ENCODE measurements around the gene NFKB1.

Gene NFKB1

DNA sequence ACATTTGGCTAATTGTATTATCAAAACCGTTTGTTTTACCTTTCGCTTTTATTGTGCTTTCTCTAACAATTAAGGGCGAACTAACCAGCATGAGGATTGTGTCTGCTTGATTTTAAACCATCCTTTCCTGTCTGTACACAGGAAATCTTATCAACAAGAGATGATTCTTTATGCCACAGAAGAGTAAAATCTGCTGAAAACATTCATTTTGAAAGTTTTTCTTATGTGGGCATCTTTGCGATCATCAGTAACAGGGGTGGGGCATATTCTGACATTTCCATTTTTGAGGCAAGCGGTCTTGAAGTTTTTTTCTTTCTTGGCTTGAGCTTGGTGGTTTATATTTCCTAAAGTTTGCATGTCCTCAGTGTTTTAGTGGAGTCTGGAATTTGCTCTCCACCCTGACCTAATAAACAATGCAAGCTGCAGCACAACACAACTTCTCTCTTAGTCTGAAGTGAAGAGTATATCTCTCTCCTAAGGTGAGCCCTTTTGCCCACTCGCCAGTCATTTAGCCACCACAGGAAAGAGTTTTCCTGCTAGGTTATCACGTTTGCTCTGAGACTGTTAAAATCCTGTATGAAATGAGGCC is 26.6 kb downstream of the NFKB1 start:
- FAIRE-seq: no peak
- DNase-seq (ENCODE audit: low spot score): no peak

DNA sequence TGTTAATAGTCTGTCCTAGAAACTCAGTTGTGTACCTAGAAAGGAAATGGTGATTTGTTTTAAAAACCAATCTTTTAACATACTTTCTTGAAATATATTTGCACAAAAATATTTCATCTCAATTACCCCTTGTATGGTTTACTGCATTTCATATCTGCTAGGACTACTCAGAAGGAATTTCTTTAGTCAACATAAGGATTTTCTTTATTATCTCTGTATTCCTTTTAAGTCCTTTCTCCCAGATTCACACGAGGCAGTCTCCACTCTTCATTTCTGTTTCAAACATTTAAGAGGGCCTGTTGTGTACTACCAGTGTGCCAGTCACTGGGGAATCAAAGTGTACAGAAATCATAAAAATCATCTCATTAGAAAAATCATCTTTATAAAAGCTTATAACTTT is 28.8 kb downstream of the NFKB1 start:
- no peak for FAIRE-seq

DNA sequence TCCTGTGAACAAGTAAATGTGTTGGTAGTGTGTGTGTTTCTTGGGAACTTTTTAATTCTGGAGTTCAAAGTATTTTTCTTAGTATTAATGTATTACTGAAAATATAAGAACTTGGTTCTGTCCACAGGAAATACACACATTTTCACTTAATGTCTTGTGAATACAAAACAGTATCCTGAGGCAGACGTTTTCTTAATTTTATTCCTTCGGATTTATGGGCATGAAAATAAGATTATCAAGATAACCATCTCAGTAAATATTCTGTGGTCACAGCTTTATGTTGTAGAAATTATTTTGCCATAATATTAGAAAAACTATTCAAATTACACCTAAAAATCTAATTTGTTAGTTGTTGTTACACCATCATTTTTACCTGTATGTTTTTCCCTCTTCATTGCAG is 29.8 kb downstream of the NFKB1 start:
- FAIRE-seq: no peak
- no peak for DNase-seq (ENCODE audit: low spot score)

More for the DNA sequence above, 28.8 kb downstream of the NFKB1 start:
- no peak for DNase-seq (ENCODE audit: low spot score)

- FAIRE-seq (no peak), DNase-seq (ENCODE audit: low spot score) (no peak)
Observed at GRCh38 chr4:102531462-102531861, 30.3 kb downstream of the NFKB1 start.

- FAIRE-seq (no peak), DNase-seq (ENCODE audit: low spot score) (no peak)
Observed at GRCh38 chr4:102533348-102533747, 32.2 kb downstream of the NFKB1 start.

DNA sequence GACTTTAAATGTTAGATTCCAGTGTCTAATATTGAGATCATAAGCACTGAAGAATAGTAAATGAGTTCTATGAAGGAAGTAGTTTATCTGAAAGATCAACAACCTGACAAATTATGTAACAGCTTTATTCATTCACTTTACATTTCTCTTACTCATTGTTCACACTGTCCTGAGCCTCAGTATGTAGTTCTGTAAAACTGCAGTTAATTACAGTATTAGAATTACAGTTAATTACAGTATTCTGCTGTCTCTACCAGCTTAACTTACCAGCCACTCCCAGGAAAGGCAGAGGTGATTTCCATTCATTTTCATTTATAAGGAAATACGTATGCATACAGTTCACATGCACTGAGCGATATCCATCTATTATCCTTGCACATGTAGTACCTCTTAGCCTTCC is 32.7 kb downstream of the NFKB1 start:
- FAIRE-seq: no peak
- DNase-seq (ENCODE audit: low spot score): no peak

DNA sequence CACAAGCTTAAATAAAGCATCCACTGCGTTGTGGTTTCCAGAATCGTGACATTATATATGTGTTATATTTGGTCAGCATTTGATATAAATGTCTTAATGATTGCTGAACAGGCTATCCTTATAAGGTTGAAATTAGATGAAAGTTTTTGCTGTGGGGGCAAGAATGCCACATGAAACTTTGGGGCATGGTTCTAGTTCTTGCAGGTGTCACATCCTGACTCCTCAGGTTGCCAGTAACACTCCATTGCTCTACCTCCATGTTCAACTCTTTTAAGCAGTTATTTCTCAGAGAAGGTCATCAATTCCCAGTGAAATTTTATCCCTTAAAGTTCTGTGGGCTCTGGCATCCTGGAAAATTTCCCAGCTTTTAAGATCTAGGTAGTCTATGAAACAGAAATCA is 33.7 kb downstream of the NFKB1 start:
- DNase-seq (ENCODE audit: low spot score) (no peak), FAIRE-seq (no peak)

GRCh38 chr4:102535398-102536082 is 34.4 kb downstream of the NFKB1 start:
- FAIRE-seq (peak; percentile 95), DNase-seq (ENCODE audit: low spot score) (peak; percentile 56)

DNA sequence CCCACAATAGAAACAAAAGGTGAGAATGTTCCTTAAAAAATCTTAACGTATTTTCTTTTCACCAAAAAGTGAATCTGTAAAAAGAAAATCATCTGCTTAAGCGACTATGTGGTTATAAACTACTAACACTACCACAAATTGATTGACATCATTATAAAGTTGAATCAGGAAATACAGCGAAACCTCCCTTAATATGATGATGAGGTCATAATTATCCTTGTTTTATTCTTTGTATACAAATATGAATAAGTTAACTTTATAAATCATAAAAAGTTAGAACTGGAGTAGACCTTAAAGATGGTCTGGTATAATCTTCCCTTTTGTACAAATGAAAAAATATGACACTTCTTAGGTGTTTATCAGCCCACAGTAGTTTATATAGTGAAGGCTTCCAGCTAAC is 35.6 kb downstream of the NFKB1 start:
- FAIRE-seq (no peak), DNase-seq (ENCODE audit: low spot score) (no peak)

- FAIRE-seq: no peak
- DNase-seq (ENCODE audit: low spot score): no peak
Observed at GRCh38 chr4:102537269-102537668, 36.1 kb downstream of the NFKB1 start.

GRCh38 chr4:102541697-102542096 is 40.5 kb downstream of the NFKB1 start:
- FAIRE-seq (no peak), DNase-seq (ENCODE audit: low spot score) (no peak)

- DNase-seq (ENCODE audit: low spot score) (no peak), FAIRE-seq (no peak)
Observed at GRCh38 chr4:102543030-102543928, 42.1 kb downstream of the NFKB1 start.

- DNase-seq (ENCODE audit: low spot score) (no peak), FAIRE-seq (no peak)
Observed at GRCh38 chr4:102546635-102547034, 45.5 kb downstream of the NFKB1 start.

- no peak for FAIRE-seq
- no peak for DNase-seq (ENCODE audit: low spot score)
Observed at GRCh38 chr4:102547973-102548372, 46.8 kb downstream of the NFKB1 start.

DNA sequence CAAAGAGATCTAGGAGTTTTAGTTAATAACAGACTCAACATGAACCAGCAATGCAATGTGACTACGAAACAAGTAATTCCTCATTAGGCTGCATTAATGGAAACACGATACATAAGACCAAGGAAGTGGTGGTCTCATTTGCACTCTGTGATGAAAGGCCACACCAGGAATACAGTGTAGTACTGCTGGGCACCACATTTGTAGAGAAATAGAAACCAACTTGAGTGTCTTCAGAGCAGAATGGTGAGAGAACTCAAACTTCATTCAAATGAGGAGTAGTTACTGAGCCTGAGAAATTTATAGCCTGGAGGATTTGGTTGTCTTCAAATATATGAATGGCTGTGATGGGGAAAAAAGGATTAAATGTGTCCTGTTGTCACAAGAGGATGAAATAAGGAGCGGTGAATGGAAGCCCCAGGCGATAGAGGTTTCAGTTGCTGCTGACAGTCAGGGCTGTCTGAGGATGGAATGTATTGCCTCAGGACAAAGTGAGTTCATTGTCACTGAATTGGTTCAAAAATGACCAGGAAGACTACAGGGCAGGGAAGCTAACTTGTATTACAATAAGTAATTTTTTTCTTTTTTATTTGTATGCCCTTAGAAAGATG is 50.9 kb downstream of the NFKB1 start:
- no peak for DNase-seq (ENCODE audit: low spot score)
- no peak for FAIRE-seq

DNA sequence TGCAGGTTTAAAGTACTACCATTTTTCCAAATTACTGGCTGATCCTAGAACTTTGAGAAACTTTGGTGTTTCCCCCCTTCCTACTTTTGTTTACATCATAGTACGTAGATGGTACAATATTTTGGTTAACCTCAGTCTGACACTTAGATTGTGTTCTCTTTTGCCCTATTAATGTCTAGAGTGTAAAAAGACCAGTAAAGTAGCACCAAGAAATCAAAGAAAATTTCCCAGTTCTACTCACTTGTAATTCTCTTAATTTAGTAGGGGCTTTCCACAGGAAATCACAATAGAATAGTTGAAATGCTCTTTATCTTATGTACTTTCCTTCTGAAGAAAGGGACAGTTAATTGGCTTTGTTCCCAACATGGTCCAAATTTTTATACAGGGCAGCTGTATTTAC is 51.6 kb downstream of the NFKB1 start:
- DNase-seq (ENCODE audit: low spot score) (no peak), FAIRE-seq (no peak)

- FAIRE-seq (peak; percentile 85), DNase-seq (ENCODE audit: low spot score) (peak; percentile 47)
Observed at GRCh38 chr4:102553982-102554381, 52.8 kb downstream of the NFKB1 start.

- DNase-seq (ENCODE audit: low spot score): peak; percentile 66
- no peak for FAIRE-seq
Observed at GRCh38 chr4:102554482-102554881, 53.3 kb downstream of the NFKB1 start.

DNA sequence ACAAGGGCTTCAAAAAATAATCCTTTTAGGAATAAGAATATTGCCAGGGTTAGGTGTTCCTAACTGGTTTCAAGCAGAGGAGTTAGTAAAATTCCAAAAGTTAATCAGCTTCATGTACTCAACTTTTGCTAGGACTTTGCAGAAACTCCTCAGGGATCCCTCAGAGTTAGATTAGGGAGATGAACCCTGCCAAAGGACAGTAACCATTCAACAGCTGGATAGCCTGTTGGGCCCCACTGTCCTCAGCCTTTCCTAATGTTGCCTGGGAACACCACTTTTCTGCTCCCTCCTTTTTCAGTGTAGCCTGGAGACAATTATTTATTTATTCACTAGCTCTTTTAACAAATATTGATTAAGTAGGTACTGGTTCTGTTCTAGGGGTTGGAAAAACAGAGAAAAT is 53.8 kb downstream of the NFKB1 start:
- FAIRE-seq (no peak), DNase-seq (ENCODE audit: low spot score) (no peak)

DNA sequence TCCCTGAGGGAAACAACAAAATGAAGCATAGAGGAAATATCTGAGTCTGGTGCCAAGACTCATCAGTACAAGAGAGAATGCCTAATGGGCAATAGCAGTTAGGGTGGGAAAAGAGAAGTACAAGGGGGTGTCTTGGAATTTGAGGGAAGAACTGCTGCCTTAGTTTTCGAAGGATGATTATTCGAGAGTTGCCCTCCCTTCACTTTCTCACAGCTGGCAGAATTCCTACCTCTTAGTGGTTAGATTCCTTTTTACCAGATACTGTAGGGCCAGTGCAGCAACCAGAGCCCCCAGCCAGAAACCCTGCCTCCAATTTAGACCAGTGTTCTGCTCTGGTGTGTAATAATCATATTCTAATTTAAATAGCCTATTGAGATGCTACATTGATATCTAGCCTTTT is 56.5 kb downstream of the NFKB1 start:
- no peak for FAIRE-seq
- DNase-seq (ENCODE audit: low spot score): no peak

- DNase-seq (ENCODE audit: low spot score) (no peak), FAIRE-seq (no peak)
Observed at GRCh38 chr4:102560115-102560514, 59.0 kb downstream of the NFKB1 start.

Data from RCC 7860 (cell line).